ENCODE results near the gene RAP1B. TPM values are rescaled to one million over a fixed set of nuclear protein-coding genes. Genes with fewer than 3 reads are reported as not detected.

The RAP1B gene
- total RNA-seq, 1 experiment from 2014 or later = 86.9 TPM

GRCh38 chr12:68581926-68582325, 28.8 kb upstream of the RAP1B start:
- H3K27ac Mint-ChIP-seq = no peak overlapping the region
- CTCF ChIA-PET = no interaction called here
- H3K4me3 Mint-ChIP-seq = no peak overlapping the region
- no peaks in the 10 kb centered on the region for H3K27me3 Mint-ChIP-seq (ENCODE audit: low read depth)
- no peaks in the 10 kb centered on the region for H3K36me3 Mint-ChIP-seq
- peaks cover 7% of the 10 kb centered on the region for H3K4me1 Mint-ChIP-seq
- no peak for ATAC-seq
- TF ChIP-seq IRF1 (CRISPR knock-in tag; IDR thresholded peaks at IDR 0.05) (no peak), ZNF138 (CRISPR knock-in tag; conservative IDR thresholded peaks at IDR 0.05) (no peak), CREM (CRISPR knock-in tag; IDR thresholded peaks at IDR 0.05) (no peak), TCF7 (CRISPR knock-in tag; IDR thresholded peaks at IDR 0.05; ENCODE audit: low read depth) (no peak), FOXP4 (CRISPR knock-in tag; IDR thresholded peaks at IDR 0.05) (no peak), ZBTB43 (CRISPR knock-in tag; IDR thresholded peaks at IDR 0.05) (no peak), ZBTB21 (CRISPR knock-in tag; IDR thresholded peaks at IDR 0.05; ENCODE audit: borderline replicate concordance) (no peak), ZNF671 (CRISPR knock-in tag; IDR thresholded peaks at IDR 0.05) (no peak), USF1 (CRISPR knock-in tag; IDR thresholded peaks at IDR 0.05) (no peak), CBFB (CRISPR knock-in tag; IDR thresholded peaks at IDR 0.05; ENCODE audit: low read depth) (no peak), CTCF (IDR thresholded peaks at IDR 0.05) (no peak), OVOL2 (CRISPR knock-in tag; IDR thresholded peaks at IDR 0.05; ENCODE audit: borderline replicate concordance) (no peak), SOX15 (CRISPR knock-in tag; IDR thresholded peaks at IDR 0.05) (no peak), GTF2I (CRISPR knock-in tag; conservative IDR thresholded peaks at IDR 0.05) (no peak), USF2 (CRISPR knock-in tag; IDR thresholded peaks at IDR 0.05) (no peak), ARID4B (CRISPR knock-in tag; IDR thresholded peaks at IDR 0.05; ENCODE audit: borderline replicate concordance) (no peak)
- no peak for DNase-seq (ENCODE audit: low spot score)
- POLR2A ChIA-PET = no interaction called here
- no peaks in the 10 kb centered on the region for H3K9me3 Mint-ChIP-seq
